ENCODE data around the gene PNMA6F.

- TF ChIP-seq CTCF (IDR thresholded peaks at IDR 0.05): no peak
- TF ChIP-seq POLR2AphosphoS5 (IDR thresholded peaks at IDR 0.05): no peak
- TF ChIP-seq POLR2A (IDR thresholded peaks at IDR 0.05): no peak
Observed at GRCh38 chrX:153317996-153318722, 3.4 kb downstream of the PNMA6F start.
